Stomach smooth muscle (tissue), 2 donors: ENCODE data around the gene B4GALT5.

Experiments
- H3K27ac ChIP-seq: one replicate; pipeline ENCODE4 v1.7.0; 2013; ENCODE audit warnings: mild to moderate bottlenecking, low read length, inconsistent platforms
- H3K27me3 ChIP-seq, 2 donors: one replicate each; pipeline ENCODE4 v1.7.0; 2013; ENCODE audit warnings: low read length in 2 of 2; ENCODE audit not compliant: insufficient read depth in 2 of 2, control insufficient read depth in 1 of 2
- H3K36me3 ChIP-seq, 2 donors: one replicate each; pipeline ENCODE4 v1.7.0; 2013; ENCODE audit warnings: low read length in 2 of 2; ENCODE audit not compliant: control insufficient read depth in 2 of 2, insufficient read depth in 2 of 2
- H3K4me1 ChIP-seq: one replicate; pipeline ENCODE4 v1.7.0; 2013; ENCODE audit warnings: low read length; ENCODE audit not compliant: control insufficient read depth, insufficient read depth
- H3K4me3 ChIP-seq, 2 donors: one replicate each; pipeline ENCODE4 v1.7.0; 2013; ENCODE audit warnings: low read length in 2 of 2
- H3K9ac ChIP-seq, 2 donors: one replicate each; pipeline ENCODE4 v1.7.0; 2013; ENCODE audit warnings: low read length in 2 of 2, mild to moderate bottlenecking in 1 of 2
- H3K9me3 ChIP-seq, 2 donors: one replicate each; pipeline ENCODE4 v1.7.0; 2013; ENCODE audit warnings: low read length in 2 of 2; ENCODE audit not compliant: control insufficient read depth in 2 of 2
- donor health status: healthy.
- donor health status: Pancreatic carcinoma.

B4GALT5 gene

DNA sequence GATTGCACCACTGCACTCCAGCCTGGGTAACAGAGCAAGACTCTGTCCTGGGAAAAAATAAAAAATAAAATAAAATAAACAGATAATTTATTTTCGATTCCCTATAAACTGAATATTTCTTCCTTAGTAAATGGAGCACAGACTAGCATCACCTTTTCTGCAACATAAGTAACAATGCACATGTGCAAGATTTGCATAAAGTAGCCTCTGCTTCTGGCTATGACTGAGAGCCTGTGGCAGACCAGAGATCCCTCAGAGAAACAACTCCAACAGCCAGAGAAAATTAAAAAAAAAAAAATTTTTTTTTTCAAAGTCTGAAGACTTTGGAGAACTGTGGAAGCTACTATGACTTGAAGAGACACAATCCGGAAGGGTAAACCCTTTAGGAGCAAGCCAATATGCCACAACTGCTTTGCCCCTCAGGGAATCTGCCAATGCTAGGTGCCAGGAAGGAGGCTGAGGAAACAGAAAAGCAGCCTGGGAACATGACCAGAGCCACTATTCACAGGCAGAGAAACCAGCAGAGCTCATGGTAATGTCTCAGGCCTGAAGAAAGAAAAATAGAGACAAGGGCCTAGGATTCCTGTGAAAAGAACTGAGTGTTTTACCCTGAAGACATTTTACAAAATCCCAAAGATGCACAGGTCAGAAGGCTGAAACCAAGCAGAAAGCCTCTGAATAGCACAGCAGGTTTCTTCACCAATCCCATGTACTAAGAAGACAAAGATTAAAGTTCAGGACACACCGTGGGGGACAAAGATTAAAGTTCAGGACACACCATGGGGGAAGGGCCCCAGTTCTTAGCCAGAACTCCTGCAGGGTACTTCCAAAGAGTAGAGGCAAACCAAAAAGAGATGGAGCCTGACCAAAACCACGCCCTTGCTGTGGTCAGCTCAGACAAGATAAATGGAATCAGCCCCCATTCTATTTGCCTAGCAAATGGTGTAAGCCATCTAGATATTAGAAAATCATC, 25.8 kb downstream of the B4GALT5 start:
- H3K27ac ChIP-seq: no peak overlapping the region
- no peak overlapping the region for H3K4me3 ChIP-seq
- peaks cover 28% of the 10 kb centered on the region for H3K4me1 ChIP-seq
- H3K36me3 ChIP-seq: no peaks in the 10 kb centered on the region
- H3K9me3 ChIP-seq: no peaks in the 10 kb centered on the region
- no peaks in the 10 kb centered on the region for H3K27me3 ChIP-seq
- H3K9ac ChIP-seq: no peak overlapping the region

DNA sequence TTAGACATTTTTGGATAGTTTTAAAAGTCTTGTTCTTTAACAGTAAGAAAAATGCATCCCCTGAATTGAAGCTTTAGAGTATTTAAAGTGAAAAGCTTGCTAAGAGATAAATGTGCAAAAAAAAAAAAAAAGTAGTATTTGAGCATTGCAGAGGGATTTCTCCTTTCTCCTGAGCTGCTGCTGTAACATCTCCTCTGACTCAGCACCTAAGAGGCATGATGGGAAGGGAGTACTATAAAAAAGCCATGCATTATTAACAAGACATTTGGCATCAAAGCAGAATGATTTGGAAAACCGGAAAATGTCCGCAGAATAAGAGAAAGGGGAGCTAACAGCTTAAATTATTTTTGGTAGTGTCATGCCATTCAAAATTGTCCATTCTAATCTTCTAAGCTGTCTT, 27.9 kb downstream of the B4GALT5 start:
- H3K9ac ChIP-seq: no peak overlapping the region
- H3K4me3 ChIP-seq: no peak overlapping the region
- no peaks in the 10 kb centered on the region for H3K27me3 ChIP-seq
- no peaks in the 10 kb centered on the region for H3K9me3 ChIP-seq
- no peak overlapping the region for H3K27ac ChIP-seq
- peaks cover 0 to 2% of the 10 kb centered on the region in 2 donors for H3K36me3 ChIP-seq
- peaks cover 33% of the 10 kb centered on the region for H3K4me1 ChIP-seq

DNA sequence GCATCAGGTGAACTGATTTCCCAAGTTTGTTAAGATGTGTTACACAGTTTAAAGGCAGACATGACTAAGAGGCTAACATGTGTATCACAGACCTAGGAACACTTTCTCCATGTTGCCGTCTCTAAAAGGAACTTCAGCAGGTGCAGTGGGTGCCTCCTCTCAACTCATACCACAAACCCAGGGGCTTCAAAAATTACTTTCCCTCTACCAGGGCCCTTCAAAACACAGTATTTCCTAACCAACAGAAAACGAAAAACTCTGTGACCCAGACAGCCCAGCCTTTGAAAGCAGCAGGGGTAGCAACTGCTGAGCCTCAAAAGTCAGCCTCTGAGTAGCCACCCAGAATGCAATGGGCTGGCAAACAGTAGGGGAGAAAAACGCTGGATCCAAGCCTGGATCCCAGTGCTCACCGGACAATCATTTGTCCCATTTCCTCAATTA, 28.5 kb downstream of the B4GALT5 start:
- no peak overlapping the region for H3K9ac ChIP-seq
- H3K9me3 ChIP-seq: no peaks in the 10 kb centered on the region
- no peak overlapping the region for H3K4me3 ChIP-seq
- H3K27ac ChIP-seq: peak overlapping the region; percentile 24
- H3K4me1 ChIP-seq: peaks cover 33% of the 10 kb centered on the region
- H3K36me3 ChIP-seq: peaks cover 0 to 2% of the 10 kb centered on the region in 2 donors
- no peaks in the 10 kb centered on the region for H3K27me3 ChIP-seq

DNA sequence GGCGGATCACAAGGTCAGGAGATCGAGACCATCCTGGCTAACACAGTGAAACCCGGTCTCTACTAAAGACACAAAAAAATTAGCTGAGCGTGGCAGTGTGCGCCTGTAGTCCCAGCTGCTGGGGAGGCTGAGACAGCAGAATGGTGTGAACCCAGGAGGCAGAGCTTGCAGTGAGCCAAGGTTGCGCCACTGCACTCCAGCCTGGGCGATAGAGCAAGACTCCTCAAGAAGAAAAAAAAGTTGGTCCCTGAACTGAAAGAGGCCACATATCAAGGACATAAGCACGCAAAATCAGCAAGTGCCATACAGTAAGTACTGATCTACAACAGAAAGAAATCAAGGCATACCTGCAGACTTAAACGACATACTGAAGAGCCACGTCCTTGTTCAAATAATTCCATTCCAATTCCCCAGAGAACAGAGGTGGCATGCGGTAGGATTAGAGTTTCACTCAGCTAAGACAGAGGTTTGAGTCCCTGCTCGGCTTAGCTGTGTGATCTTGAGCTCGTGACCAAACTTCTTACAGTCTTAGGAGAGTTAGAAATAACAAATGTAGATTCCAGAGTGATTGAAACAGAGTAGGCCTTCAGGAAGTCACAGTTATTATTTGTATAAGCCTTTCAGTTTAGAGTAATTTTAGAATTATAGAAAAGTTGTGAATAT, 29.2 kb downstream of the B4GALT5 start:
- Histone ChIP-seq H3K4me3 (no peak overlapping the region), H3K4me1 (peaks cover 33% of the 10 kb centered on the region), H3K36me3 (peaks cover 0 to 2% of the 10 kb centered on the region in 2 donors), H3K27ac (no peak overlapping the region), H3K9me3 (no peaks in the 10 kb centered on the region), H3K27me3 (no peaks in the 10 kb centered on the region), H3K9ac (no peak overlapping the region)

DNA sequence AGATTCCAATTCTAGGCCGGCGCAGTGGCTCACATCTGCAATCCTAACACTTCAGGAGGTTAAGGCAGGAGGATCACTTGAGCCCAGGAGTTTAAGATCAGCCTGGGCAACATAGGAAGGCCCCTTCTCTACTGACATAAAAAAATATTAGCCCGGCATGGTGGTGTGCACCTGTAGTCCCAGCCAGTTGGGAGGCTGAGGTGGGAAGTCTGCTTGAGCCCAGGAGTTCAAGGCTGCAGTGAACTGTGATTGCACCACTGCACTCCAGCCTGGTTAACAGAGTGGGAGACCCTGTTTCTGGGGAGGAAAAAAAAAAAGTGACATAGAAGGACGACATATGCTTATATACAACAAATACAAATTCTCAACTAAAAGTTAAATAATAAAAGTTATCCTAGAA, 30.9 kb downstream of the B4GALT5 start:
- Histone ChIP-seq H3K27me3 (no peaks in the 10 kb centered on the region), H3K4me1 (peaks cover 33% of the 10 kb centered on the region), H3K4me3 (no peak overlapping the region), H3K9me3 (no peaks in the 10 kb centered on the region), H3K36me3 (peaks cover 0 to 2% of the 10 kb centered on the region in 2 donors), H3K9ac (no peak overlapping the region), H3K27ac (no peak overlapping the region)

DNA sequence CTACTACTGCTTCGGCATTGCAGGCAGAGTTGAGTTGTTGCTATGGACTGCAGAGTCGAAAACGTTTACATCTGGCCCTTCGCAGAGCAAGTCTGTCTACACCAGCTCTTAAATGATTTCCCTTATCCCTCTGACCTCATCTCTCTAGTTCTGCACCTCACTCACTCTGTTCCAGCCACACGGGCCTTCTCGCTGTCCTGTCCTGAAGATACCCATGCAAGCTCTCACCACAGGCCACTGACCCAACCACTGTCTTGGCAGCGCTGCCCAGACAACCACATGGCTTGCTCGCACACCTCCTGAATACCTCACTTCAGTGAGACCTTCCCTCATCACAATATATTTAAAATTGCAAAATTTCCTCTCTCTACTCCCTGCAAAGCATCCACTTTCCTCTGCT, 31.4 kb downstream of the B4GALT5 start:
- no peak overlapping the region for H3K27ac ChIP-seq
- H3K36me3 ChIP-seq: peaks cover 0 to 2% of the 10 kb centered on the region in 2 donors
- H3K4me3 ChIP-seq: no peak overlapping the region
- H3K9me3 ChIP-seq: no peaks in the 10 kb centered on the region
- no peaks in the 10 kb centered on the region for H3K27me3 ChIP-seq
- H3K9ac ChIP-seq: no peak overlapping the region
- H3K4me1 ChIP-seq: peaks cover 33% of the 10 kb centered on the region

DNA sequence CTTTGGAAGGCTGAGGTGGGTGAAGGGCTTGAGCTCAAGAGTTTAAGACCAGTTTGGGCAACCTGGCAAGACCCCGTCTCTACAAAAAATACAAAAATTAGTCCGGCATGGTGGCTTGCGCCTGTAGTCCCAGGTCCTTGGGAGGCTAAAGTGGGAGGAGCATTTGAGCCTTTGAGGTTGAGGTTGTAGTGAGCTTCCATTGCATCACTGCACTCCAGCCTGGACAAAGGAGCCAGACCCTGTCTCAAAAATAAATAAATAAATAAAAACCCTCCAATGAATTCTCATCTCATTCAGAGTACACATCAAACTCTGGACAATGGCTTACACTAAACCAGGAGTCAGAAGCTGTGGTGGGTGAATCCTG, 31.8 kb downstream of the B4GALT5 start:
- no peaks in the 10 kb centered on the region for H3K9me3 ChIP-seq
- H3K27me3 ChIP-seq: no peaks in the 10 kb centered on the region
- H3K4me3 ChIP-seq: no peak overlapping the region
- no peak overlapping the region for H3K9ac ChIP-seq
- peaks cover 0 to 2% of the 10 kb centered on the region in 2 donors for H3K36me3 ChIP-seq
- no peak overlapping the region for H3K27ac ChIP-seq
- H3K4me1 ChIP-seq: peaks cover 34% of the 10 kb centered on the region

DNA sequence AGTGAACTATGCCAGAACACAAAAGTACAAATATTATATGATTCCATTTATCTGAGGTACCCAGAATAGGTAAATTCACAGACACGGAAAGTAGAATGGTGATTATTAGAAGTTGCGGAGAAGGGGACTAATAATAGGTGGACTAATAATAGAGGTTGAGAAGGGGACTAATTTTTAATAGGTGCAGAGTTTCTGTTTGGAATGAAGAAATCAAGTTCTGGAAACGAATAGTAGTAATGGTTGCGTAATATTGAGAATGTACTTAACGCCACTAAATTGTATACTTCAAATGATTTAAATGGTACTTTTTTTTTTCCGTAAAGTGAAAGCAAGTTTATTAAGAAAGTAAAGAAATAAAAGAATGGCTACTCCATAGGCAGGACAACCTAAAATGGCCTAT, 33.2 kb downstream of the B4GALT5 start:
- no peaks in the 10 kb centered on the region for H3K27me3 ChIP-seq
- no peak overlapping the region for H3K27ac ChIP-seq

DNA sequence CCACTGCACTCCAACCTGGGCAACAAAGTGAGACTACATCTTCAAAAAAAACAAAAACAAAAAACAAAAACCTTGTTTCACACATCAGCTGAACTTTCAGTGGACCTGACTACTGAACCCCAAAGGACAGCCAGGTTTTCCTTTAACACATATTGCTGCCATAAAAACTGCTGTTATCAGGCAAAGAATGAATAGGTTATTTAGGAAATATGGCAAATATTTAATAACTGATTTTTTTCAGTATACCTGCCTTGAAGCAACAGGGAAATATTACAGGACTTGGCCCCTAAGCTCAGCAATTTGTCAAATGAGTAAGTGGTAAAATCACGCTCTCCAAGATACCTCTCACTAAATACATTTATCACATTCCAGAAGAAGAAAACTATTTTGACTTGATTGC, 34.0 kb downstream of the B4GALT5 start:
- peaks cover 0 to 2% of the 10 kb centered on the region in 2 donors for H3K36me3 ChIP-seq
- H3K9ac ChIP-seq: no peak overlapping the region
- H3K9me3 ChIP-seq: no peaks in the 10 kb centered on the region
- no peaks in the 10 kb centered on the region for H3K27me3 ChIP-seq
- H3K4me3 ChIP-seq: no peak overlapping the region
- peaks cover 25% of the 10 kb centered on the region for H3K4me1 ChIP-seq
- H3K27ac ChIP-seq: no peak overlapping the region

More for the DNA sequence above, 33.2 kb downstream of the B4GALT5 start:
- H3K9me3 ChIP-seq: no peaks in the 10 kb centered on the region
- no peak overlapping the region for H3K4me3 ChIP-seq
- peaks cover 32% of the 10 kb centered on the region for H3K4me1 ChIP-seq
- H3K36me3 ChIP-seq: peaks cover 0 to 2% of the 10 kb centered on the region in 2 donors
- H3K9ac ChIP-seq: no peak overlapping the region

DNA sequence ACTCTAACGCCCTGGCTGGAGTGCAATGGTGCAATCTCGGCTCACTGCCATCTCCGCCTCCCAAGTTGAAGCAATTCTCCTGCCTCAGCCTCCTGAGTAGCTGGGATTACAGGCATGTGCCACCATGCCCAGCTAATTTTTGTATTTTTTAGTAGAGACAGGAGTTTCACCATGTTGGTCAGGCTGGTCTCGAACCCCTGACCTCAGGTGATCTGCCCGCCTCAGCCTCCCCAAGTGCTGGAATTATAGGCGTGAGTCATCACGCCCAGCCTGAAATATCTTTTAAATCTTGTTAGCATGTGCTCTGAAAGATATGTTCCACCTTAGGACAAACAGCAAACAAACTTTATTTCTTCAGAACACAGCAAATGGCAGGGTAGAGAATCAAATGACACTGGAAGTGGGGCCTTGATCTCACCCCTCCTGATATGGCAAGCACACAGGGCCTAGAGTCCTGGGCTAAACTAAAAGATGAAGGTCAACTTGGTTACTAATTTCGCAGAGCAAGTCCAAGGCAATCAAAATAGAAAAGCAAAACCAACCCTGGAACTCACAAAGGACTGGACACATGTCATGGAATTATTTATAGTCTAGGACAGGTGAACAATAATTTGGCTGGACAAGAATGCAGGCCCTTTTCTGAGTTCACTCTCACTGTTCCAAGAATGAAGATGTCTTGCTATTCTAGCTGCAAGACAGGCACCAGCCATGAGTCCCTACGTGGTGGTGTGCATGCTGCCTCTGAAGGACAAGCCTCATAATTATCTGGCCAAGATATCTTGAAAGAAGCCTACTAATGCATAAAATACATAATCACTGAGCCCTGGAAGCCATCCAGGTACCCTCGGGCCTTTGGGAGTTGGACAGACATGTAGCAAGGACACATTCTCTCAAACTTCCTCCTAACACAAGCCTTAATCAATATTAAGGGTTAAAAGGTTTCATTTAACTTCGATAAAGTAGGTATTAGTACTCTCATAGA, 35.6 kb downstream of the B4GALT5 start:
- Histone ChIP-seq H3K27me3 (no peaks in the 10 kb centered on the region), H3K27ac (peak overlapping the region; percentile 13), H3K9ac (no peak overlapping the region), H3K36me3 (peaks cover 0 to 2% of the 10 kb centered on the region in 2 donors), H3K4me1 (peaks cover 23% of the 10 kb centered on the region), H3K4me3 (no peak overlapping the region), H3K9me3 (no peaks in the 10 kb centered on the region)
